SU-DHL-6 (cell line): ENCODE measurements around the gene ACSL3.

Source experiments
- EZH2phosphoT487 ChIP-seq: fragments of 200-600 bp; sonication (generic), shearing (Covaris generic); conservative IDR thresholded peaks from 2 replicates; pipeline ENCODE4 v1.6.1; 2018; ENCODE audit warnings: mild to moderate bottlenecking, antibody characterized with exemption, low read length, moderate library complexity, mixed read lengths
- TF ChIP-seq, protein P1 (sequence below): fragments of 200-600 bp; sonication (generic); IDR thresholded peaks from one replicate; pipeline ENCODE4 v1.5.1; 2017; ENCODE audit warnings: antibody characterized with exemption, mild to moderate bottlenecking, low read length, moderate library complexity; ENCODE audit not compliant: insufficient read depth, poor library complexity, severe bottlenecking

- TF ChIP-seq, protein P1, sequence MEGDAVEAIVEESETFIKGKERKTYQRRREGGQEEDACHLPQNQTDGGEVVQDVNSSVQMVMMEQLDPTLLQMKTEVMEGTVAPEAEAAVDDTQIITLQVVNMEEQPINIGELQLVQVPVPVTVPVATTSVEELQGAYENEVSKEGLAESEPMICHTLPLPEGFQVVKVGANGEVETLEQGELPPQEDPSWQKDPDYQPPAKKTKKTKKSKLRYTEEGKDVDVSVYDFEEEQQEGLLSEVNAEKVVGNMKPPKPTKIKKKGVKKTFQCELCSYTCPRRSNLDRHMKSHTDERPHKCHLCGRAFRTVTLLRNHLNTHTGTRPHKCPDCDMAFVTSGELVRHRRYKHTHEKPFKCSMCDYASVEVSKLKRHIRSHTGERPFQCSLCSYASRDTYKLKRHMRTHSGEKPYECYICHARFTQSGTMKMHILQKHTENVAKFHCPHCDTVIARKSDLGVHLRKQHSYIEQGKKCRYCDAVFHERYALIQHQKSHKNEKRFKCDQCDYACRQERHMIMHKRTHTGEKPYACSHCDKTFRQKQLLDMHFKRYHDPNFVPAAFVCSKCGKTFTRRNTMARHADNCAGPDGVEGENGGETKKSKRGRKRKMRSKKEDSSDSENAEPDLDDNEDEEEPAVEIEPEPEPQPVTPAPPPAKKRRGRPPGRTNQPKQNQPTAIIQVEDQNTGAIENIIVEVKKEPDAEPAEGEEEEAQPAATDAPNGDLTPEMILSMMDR, result no peak
- TF ChIP-seq EZH2phosphoT487, result no peak
Measured at GRCh38 chr2:222837643-222838056, 23.2 kb upstream of the ACSL3 start.
